RWPE2 (cell line): ENCODE measurements around the gene SPARCL1.

Experiments used
- ATAC-seq: fragments of 200-7000 bp; cut with Tn5 transposase; 3 replicates; pipeline ENCODE4 v1.9.1; 2021; ENCODE audit warnings: low read depth
- DNase-seq: peaks from one replicate; pipeline ENCODE4 v3.0.0-alpha.2; 2020; ENCODE audit warnings: low spot score
- H3K27ac ChIP-seq: fragments of 450-650 bp; 2 replicates; pipeline ENCODE4 v1.5.1; 2017; ENCODE audit warnings: mild to moderate bottlenecking; ENCODE audit not compliant: poor library complexity, severe bottlenecking
- H3K27me3 ChIP-seq: fragments of 250-450 bp; sonication (Bioruptor Pico); 2 replicates; pipeline ENCODE4 v1.5.1; 2021; ENCODE audit warnings: mild to moderate bottlenecking, moderate library complexity; ENCODE audit not compliant: insufficient read depth, poor library complexity, severe bottlenecking
- H3K36me3 ChIP-seq: fragments of 250-450 bp; sonication (Bioruptor Pico); 2 replicates; pipeline ENCODE4 v1.5.1; 2020; ENCODE audit warnings: low read depth, mild to moderate bottlenecking, moderate library complexity
- H3K4me1 ChIP-seq: fragments of 250-450 bp; sonication (Bioruptor Pico); 2 replicates; pipeline ENCODE4 v1.5.1; 2021; ENCODE audit warnings: mild to moderate bottlenecking, moderate library complexity; ENCODE audit not compliant: insufficient read depth, poor library complexity, severe bottlenecking
- H3K4me3 ChIP-seq: fragments of 250-450 bp; sonication (Bioruptor Pico); 2 replicates; pipeline ENCODE4 v1.5.1; 2021; ENCODE audit warnings: mild to moderate bottlenecking, moderate library complexity; ENCODE audit not compliant: severe bottlenecking
- H3K9me3 ChIP-seq: fragments of 250-450 bp; sonication (Bioruptor Pico); 2 replicates; pipeline ENCODE4 v1.5.1; 2021; ENCODE audit warnings: mild to moderate bottlenecking, moderate library complexity; ENCODE audit not compliant: severe bottlenecking
- CTCF ChIP-seq: fragments of 450-650 bp; IDR thresholded peaks from one replicate; pipeline ENCODE4 v1.5.1; 2017; ENCODE audit warnings: mild to moderate bottlenecking, moderate library complexity; ENCODE audit not compliant: poor library complexity, severe bottlenecking

Gene SPARCL1

GRCh38 chr4:87542734-87543312 lies 13.6 kb upstream of the SPARCL1 start:
- no peaks in the 10 kb centered on the region for H3K27me3 ChIP-seq
- no peaks in the 10 kb centered on the region for H3K9me3 ChIP-seq
- no peak for ATAC-seq
- no peaks in the 10 kb centered on the region for H3K4me1 ChIP-seq
- no peak overlapping the region for H3K27ac ChIP-seq
- no peak overlapping the region for H3K4me3 ChIP-seq
- no peak for TF ChIP-seq CTCF
- H3K36me3 ChIP-seq, result no peaks in the 10 kb centered on the region
- DNase-seq, result no peak

- no peak overlapping the region for H3K4me3 ChIP-seq
- no peak for TF ChIP-seq CTCF
- ATAC-seq, result no peak
Measured at GRCh38 chr4:87541956-87542709, 13.0 kb upstream of the SPARCL1 start.

GRCh38 chr4:87541521-87541920 lies 12.3 kb upstream of the SPARCL1 start:
- ATAC-seq (no peak), DNase-seq (no peak)
- no peak for TF ChIP-seq CTCF
- H3K27me3 ChIP-seq, result no peaks in the 10 kb centered on the region
- no peak overlapping the region for H3K27ac ChIP-seq
- no peaks in the 10 kb centered on the region for H3K9me3 ChIP-seq
- no peak overlapping the region for H3K4me3 ChIP-seq
- no peaks in the 10 kb centered on the region for H3K4me1 ChIP-seq
- H3K36me3 ChIP-seq, result no peaks in the 10 kb centered on the region

More at GRCh38 chr4:87541956-87542709, 13.0 kb upstream of the SPARCL1 start:
- Histone ChIP-seq H3K27ac (no peak overlapping the region), H3K27me3 (no peaks in the 10 kb centered on the region), H3K9me3 (no peaks in the 10 kb centered on the region), H3K36me3 (no peaks in the 10 kb centered on the region), H3K4me1 (no peaks in the 10 kb centered on the region)
- no peak for DNase-seq

- H3K4me3 ChIP-seq, result no peak overlapping the region
- H3K36me3 ChIP-seq, result no peaks in the 10 kb centered on the region
- no peaks in the 10 kb centered on the region for H3K9me3 ChIP-seq
- no peak overlapping the region for H3K27ac ChIP-seq
- no peak for TF ChIP-seq CTCF
- ATAC-seq (no peak), DNase-seq (no peak)
- no peaks in the 10 kb centered on the region for H3K27me3 ChIP-seq
- no peaks in the 10 kb centered on the region for H3K4me1 ChIP-seq
Measured at GRCh38 chr4:87540146-87541058, 11.2 kb upstream of the SPARCL1 start.
